HG03025 (cell line): ENCODE results near the gene IL11RA.

Experiments
- ATAC-seq: cut with Tn5 transposase; IDR thresholded peaks from one replicate; pipeline ENCODE4 v1.9.1; 2021; ENCODE audit warnings: mild to moderate bottlenecking, moderate library complexity; ENCODE audit not compliant: unreplicated experiment, low FRiP score

IL11RA gene

DNA sequence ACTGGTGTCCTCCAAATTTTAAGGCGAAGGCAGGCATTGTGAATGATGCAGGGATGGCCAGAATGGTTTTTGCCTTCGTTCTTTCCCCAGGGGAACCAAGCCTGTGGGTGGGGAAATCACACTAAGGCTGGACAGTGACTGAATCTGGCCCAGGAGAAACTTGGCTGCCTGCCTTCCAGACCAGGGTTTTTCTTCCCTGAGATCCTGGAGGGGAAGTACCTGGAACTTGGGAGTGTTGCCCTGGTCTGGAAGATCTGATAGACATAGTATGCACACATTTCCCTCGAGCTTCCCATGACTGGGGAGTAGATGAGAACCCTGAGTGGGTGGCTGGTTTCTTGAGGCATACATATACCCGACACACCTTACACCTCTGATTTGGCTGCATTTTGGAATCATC is 664 bp upstream of the IL11RA start:
- ATAC-seq, result no peak

DNA sequence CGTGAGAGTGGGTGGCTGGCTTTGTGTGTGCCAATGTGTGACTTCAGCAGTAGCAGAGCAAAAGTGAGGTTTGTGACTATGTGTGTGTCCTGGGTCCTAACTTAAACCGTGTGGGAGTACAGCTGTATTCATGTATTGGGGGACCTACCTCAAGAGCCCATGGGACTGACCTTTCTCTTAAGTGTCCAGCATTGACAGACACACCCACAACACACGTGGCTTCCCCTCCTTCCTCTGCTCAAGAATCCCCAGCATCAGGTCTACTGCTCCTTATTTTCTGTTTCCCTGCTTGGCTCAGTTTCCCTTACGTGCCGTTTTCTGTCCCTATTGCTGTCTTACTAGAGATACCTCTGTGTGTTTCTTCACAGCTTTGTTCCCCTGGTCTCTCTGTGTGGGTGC is 616 bp downstream of the IL11RA start:
- ATAC-seq, result no peak

DNA sequence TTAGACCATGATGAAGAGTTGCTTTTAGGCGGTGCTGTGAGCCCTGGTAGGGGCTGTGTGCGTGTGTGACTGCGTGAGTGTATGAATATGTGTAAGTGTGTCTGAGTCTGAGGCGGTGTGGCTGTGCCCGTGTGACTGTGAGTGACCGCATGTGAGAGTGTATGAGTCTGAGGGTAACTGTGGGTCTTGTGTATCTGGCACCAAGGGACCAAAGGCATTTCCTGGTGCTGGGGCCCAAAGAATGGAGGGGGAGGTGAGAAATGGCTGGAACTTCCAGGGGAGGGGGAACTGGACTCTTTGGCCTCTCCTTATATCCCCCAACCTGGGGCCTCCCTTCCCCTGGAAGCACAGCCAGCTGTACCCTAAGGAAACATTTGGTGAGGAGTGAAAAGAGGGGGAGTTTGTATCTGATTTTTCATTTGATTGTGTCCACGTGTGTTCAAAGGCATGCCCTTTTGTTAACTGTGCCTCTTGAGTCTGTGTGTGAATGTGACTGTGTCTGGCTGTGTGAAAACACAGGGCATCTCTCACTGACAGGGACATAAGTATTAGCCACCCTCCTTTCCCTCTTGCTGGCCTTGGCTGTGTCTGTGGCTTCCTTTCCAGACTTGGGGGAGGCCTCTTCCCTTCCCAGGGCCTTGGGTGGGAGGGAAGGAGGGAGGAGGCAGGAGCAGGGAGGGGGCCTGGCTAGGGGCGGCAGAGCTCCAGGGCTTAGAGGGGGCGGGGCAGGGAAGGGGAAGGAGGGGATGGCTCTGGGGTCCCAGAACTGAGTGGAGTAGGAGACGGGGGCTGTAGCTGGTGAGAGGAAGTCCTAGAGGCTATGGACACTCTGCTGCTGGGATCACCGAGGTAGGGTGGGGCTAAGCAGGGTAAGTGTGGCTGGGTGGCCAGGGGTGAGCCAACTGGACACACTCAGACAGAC is 1.4 kb downstream of the IL11RA start:
- ATAC-seq, result no peak

DNA sequence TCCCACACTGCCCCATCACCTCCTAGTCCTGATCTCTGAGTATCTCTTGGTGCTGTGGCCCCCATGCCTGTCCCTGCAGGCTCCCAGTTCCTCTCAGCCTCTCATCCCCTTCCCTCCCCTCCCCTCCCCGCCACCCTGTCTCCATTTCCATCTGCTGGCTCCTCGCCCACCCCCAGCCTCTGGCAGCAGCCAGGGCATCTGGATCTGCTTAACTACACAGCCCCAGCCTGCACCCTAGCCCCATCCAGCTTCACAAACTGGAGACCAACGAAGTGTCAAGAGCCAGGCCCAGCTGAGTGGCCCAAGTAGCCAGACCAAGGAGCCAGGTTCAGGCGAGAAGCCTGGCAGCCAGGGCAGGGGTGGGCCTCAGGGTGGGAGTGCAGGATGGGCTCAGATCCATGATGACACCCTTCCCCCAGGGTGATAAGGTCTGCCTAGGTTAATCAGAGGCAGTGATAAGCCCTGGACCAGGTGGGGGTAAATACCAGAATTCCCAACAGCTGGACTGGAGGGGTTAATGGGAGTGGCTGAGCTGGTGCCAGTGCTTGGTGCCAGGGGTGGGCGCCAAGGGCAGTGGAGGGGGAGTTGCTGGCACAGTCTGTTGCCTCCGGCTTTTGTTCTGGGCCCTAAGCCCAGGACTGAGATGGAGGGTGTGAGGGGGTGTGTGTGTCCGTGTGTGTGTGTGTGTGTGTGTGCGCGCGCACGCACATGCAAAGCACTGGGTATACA is 2.5 kb downstream of the IL11RA start:
- ATAC-seq, result no peak

DNA sequence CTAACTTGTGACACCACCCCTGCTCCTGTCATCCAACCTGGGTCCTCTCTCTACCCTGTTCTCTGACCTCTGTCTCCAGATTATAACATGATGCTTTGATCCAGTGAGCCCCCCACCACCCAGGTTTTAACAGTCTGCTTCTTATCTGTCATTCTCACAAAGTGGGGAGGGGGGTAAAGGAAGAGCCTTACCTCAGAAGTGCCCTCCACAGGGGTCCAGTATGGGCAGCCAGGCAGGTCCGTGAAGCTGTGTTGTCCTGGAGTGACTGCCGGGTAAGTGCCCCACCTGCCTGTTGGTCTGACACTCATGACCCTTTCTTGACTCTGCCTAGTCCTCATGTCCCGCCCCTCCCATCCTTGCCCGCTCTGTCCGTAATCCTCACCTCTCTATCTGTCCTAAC is 3.4 kb downstream of the IL11RA start:
- no peak for ATAC-seq

DNA sequence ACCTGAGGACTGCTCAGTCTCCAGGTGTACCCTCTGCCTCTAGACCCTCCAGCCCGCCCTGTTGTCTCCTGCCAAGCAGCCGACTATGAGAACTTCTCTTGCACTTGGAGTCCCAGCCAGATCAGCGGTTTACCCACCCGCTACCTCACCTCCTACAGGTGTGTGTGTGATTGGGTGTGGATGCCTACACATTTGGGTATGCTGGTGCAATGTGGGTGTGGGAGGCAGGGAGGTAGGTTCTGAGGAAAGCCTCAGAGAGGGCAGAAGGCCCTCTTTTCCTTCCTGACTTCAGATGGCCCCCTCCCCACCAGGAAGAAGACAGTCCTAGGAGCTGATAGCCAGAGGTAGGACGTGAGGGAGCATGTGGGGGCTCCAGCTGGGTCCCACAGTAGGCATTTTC is 5.0 kb downstream of the IL11RA start:
- no peak for ATAC-seq

DNA sequence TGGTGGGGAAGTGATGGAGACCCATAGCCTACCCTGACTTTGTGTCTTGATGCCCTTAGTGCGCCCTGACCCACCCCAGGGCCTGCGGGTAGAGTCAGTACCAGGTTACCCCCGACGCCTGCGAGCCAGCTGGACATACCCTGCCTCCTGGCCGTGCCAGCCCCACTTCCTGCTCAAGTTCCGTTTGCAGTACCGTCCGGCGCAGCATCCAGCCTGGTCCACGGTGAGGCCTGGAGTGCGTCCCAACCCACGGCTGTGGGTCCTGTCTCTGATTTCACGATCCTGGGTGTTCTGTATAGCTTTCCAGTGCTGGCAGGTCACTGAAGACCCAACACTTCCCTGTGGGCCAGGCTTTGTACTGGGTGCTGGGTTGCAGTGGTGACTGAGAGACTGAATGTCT is 6.5 kb downstream of the IL11RA start:
- no peak for ATAC-seq

DNA sequence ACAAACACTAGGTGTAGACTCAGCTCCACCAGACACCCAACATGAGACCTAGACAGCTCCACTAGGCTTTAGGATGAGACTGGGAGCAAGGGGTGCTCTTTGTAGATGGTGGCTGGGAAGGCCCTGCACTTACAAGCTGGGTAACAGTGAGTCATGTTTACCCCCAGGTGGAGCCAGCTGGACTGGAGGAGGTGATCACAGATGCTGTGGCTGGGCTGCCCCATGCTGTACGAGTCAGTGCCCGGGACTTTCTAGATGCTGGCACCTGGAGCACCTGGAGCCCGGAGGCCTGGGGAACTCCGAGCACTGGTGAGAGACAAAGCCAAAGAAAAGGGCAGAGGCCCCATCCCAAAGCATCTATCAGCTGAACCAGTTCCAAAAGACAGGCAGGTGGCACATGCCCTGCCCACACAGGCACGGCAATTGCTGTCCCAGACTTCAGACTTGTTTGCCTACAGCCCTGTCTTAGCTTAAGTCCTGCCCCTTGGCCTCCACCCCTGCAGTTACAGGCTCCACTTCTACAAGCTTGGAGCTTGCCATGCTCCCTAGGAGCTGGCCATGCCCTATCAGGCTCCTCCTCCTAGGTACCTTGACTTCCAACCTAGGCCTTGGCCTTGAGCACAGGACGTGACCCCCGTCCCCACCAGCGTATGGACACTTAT is 7.7 kb downstream of the IL11RA start:
- no peak for ATAC-seq

DNA sequence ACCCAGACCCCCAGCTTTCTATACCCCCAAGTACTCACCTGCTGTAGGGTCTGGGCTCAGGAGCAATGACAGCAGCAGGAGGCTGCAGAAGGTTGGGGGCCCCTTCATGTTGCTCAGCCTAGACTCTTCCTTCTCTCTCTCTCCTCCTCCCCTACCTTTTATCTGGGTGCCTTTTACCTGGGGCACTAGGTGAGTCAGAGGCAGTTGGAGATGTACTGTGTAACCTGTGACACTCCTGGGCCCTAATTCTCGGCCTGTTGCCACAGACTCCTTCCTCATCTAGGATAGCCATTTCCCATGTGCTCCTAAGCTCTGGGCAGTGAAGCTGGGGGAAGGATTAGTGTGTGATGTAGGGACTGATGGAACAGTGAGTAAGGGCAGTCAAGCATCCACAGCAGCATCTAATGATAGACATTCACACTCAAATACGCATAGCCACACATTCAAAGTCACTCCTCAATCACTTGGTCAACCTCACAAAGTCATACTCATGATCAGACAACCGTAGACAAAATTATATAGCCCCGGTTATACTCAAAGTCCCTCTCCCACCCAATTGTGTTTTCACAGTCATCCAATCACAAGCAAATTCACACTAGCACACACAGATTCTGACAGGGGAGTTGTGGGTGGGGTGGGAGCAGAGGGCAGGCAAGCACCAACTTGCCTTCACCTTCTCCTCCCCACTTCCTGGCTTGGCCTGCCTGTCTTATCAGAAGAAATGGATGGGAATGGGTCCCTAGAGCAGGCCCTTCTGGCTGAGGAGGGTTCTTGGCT is 10.7 kb downstream of the IL11RA start, which contains the start of gene CCL27:
CCL27 (minus strand) TSS at position 132 of the 777 bp plus-strand sequence; CDS start at position 108, 24 bp downstream.
- no peak for ATAC-seq

DNA sequence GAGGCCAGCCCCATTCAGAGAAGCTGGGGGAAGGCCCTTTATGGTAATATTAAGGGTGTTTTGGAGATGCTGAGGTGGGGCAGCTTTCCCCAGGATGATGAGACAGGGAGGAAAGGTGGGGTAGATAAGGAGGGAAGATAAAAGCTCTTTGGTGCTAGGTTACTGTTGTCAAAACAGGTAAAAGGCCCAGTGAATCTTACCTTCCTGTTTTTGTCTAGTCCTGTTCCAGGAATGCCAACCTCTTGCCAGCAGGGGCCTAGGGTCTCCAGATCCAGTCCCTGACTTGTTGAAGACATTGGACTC is 11.3 kb downstream of the IL11RA start:
- ATAC-seq, result no peak

DNA sequence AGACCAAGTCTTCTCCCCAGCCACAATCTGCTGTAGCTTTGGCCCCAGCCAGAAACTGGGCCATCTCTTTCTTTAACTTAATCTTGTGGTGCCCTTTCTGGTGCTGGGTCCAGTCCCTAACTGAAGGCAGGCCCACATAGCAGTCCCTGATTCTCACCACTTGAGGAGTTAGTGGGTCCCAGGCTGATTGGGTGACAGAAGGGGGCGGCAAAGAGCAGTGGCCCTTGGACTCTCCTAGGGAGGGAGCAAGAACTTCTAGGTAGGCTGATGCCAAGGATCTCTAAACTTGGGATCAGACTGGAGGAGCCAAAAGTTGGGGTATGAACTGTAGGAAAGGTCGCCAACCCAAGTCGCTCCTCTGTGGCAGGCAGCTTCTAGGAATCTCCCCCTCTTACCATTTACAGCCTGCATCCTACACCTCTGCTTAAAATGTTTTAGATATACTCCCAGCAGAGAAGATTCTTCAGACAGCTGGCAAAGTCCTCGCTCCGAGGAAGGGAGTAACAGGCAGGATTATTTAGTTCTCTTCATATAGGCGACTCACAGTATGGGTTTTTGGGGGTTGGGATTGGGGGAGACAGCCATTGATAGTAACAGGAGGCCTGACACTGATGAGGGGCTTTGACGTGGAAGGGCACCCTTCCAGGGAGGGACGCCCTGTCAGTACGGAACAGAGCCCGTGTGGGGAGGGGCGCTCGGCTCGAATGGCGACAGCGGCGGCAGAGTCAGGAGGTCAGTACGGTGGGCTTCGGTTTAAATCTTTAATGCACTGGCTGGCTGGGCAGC is 12.5 kb downstream of the IL11RA start:
- peak; percentile 47 for ATAC-seq

DNA sequence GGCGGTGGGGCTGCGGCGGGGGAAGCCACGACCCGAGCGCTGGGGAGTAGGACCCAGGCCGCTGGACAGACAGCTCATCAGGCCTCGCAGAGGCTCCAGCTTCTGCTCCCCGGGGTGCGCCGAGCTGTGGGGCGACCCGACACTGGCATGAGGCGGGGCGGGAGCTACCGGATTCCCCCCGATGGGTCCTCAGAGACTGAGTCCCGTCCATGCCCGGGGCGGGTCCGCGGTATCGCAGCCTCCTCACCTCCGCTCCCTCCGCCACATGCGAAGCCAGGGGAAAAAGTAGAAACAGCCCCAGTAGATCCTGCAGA is 13.0 kb downstream of the IL11RA start:
- no peak for ATAC-seq

DNA sequence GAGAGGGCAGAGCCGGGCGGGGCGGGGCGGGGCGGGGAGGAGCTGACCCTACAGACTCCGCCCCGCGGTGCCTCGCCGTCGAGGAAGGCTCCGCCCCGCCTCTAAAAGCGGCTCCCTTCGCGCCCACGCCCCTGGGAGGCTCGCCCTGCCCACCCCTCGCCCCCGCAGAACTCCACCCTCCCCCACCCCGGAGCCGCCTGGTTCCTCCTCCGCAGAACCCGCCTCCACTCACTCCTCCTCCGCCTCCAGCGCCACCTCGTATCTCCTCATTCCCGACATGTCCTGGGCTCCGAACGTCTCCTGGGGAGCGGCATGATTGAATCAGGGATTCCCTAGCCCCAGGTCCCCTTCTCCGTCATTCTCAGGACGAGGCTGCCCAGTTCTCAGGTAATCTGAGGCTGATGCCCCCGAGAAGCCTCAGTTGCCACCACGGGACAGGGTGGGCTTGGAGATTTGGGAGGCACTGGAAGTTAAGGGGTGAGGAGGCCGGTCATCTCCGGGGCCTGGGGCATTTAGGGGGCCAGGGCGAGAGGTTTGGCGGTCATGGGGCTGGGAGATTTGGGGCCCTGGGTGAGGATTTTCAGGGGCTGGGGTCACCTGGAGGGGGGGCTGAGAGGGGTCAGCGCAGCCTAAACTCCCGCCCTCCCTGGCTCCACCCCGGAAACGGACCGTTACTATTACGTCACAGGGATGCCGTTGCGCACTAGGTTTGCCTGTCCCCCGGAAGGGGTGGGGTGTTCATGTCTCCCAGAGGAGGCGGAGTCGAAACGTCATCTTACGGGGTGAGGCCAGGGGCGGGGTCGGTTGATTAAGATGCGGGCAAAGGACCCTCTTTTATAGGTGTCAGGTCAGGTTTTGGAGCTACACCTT is 13.6 kb downstream of the IL11RA start:
- ATAC-seq, result peak; percentile 38

DNA sequence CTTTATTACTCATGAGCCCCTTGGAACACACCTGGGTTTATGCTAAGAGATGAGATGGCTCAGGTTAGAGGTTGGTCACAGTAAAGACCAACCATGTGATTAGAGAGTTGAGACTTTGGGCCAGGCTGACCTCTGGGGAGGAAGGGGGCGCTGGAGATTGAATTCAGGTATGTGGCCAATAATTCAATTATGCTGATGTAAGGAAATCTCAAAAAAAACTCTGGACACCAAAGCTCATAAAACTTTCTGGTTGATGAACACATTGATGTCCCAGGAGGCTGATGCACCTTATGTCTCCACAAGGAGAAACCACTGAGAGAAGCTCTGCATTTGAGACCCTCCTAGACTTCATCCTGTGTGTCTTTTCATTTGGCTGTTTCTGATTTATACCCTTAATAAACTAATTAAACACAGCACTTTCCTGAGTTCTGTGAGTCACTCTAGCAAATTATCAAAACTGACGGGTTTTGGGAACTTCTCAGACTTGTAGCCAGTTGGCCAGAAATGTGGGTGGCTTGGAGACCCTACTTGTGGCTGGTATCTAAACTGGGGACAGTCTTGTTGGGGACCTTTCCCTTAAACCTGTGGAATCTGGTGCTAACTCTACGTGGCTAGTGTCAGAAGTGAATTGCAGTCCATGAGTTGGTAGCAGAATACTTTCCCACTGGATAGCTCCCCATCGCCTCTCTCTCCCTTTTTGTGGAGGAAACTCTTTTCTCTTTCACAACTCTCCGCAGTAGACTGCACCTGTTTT is 18.0 kb downstream of the IL11RA start:
- no peak for ATAC-seq

DNA sequence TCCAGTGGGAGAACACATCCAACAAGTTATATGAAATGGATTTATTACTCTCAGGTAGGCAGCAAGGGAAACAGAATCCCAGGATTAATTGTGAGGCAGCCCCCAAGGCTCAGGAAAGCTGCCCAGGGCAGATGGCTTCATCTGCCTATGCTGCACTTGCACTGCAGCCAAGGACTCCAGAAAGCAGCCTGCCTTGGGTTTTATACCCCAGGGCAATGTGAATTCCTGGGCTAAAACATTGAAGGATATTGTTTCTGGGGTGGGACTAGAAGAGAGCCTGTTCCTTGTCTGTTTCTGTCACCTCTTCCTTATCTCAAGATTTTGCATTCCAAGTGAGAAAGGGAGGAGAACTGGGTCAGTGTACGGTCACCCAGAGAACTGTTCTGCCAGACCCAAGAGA is 19.3 kb downstream of the IL11RA start:
- no peak for ATAC-seq

DNA sequence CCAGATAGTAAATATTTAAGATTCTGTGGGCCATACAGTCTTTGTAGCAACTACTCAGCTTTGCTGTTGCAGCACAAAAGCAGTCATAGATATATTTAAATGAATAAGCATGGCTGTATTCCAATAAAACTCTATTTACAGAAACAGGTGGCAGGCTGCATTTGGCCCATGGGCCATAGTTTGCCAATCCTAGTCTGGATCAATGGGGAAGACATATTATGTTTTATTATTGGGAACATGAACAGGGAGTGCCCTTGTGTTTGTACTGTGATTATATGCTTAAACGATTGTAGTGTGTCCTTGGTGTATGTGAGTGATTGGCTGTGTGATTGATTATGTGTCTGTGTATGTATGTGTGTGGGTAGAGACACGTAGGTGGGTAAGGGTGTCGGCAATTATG is 22.5 kb downstream of the IL11RA start:
- no peak for ATAC-seq

DNA sequence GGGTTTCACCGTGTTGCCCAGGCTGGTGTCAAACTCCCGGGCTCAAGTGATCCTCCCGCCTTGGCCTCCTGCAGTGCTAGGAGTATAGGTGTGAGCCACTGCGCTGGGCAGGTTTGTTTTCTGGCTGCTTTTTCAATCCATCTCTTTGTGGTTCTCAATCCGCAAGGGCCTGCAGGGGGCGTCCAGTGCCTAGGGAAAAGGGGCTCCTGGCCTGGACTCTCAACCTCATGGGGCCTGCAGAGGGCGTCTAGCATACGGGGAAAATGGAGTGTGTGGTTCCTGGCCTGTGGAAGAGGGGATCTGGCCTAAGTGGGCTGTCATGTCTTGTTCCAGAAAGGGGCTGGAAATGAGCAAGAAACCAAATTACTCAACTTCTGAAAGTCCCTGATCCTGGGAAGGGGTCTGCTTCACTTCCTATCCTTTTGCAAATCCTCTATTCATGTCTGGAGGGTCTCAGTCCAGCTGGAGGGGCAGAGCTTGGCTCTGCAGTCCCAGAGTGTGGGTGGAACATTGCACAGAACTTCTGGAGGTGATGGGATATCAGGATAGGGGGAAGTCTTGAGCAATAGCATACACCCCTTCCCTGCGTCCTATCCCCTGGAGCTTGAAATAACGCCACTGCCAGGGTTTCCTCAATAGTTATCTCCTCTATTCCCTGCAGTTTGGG is 23.2 kb downstream of the IL11RA start:
- ATAC-seq, result no peak

DNA sequence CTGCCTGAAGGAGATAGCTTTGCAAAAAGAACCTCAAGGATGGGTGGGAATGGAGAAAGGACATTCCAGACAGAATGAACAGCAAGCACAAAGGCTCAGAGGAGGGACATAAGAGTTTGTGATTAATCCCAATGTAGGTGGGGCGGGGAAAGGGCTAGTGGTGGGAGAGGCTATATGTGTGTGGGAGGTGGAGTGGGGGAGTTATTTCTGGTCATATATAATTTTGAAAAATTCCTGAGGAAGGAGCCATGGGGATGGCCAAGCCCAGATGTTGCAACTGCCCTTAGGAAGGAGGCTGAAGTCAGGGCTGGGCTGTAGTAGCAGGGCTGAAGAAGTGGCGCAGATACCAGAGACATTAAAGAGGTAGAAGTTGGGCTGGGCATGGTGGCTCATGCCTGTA is 23.9 kb downstream of the IL11RA start:
- no peak for ATAC-seq
